GM21423 (cell line): ENCODE measurements around the gene SERPINA3.
"Not testable (repeated sequence)": the region's sequence is repeated elsewhere in the genome, so short reads cannot be mapped to it uniquely, and the experiment has no call there.

Experiments
- ATAC-seq: cut with Tn5 transposase; IDR thresholded peaks from one replicate; pipeline ENCODE4 v1.9.1; 2021; ENCODE audit warnings: mild to moderate bottlenecking, moderate library complexity; ENCODE audit not compliant: unreplicated experiment

The SERPINA3 gene

GRCh38 chr14:94612174-94612573 lies at the start of gene SERPINA3:
TSS of gene SERPINA3 (plus strand) at chr14:94612391. CDS start at chr14:94614442, 2,051 bp downstream.
- ATAC-seq: no peak

GRCh38 chr14:94562941-94563883 lies 49.0 kb upstream of the SERPINA3 start:
- ATAC-seq: no peak

GRCh38 chr14:94564381-94564780 lies 47.8 kb upstream of the SERPINA3 start:
- ATAC-seq: no peak

- ATAC-seq: no peak
These were observed 44.0 kb upstream of the SERPINA3 start for GRCh38 chr14:94568186-94568585.

GRCh38 chr14:94569381-94570001 lies 42.7 kb upstream of the SERPINA3 start:
- no peak for ATAC-seq

- ATAC-seq: no peak
These were observed 42.2 kb upstream of the SERPINA3 start for GRCh38 chr14:94570002-94570400.

- no peak for ATAC-seq
These were observed 41.8 kb upstream of the SERPINA3 start for GRCh38 chr14:94570440-94570839.

GRCh38 chr14:94571395-94571794 lies 40.8 kb upstream of the SERPINA3 start:
- ATAC-seq: no peak

GRCh38 chr14:94571950-94572349 lies 40.2 kb upstream of the SERPINA3 start:
- no peak for ATAC-seq

- no peak for ATAC-seq
These were observed 39.4 kb upstream of the SERPINA3 start for GRCh38 chr14:94572637-94573303.

- ATAC-seq: no peak
These were observed 38.5 kb upstream of the SERPINA3 start for GRCh38 chr14:94573475-94574277.

- ATAC-seq: no peak
These were observed 37.9 kb upstream of the SERPINA3 start for GRCh38 chr14:94574336-94574735.

GRCh38 chr14:94575730-94576585 lies 36.2 kb upstream of the SERPINA3 start:
- ATAC-seq: no peak

- not testable (repeated sequence) for ATAC-seq
These were observed 34.7 kb upstream of the SERPINA3 start for GRCh38 chr14:94577472-94577871.

- ATAC-seq: no peak
These were observed 33.5 kb upstream of the SERPINA3 start for GRCh38 chr14:94578712-94579111.

- no peak for ATAC-seq
These were observed 30.8 kb upstream of the SERPINA3 start, which contains the start of gene SERPINA5 for GRCh38 chr14:94581127-94581999. TSS of gene SERPINA5 (plus strand) at chr14:94581426. CDS start at chr14:94587363, 5,937 bp downstream.

GRCh38 chr14:94582199-94582750 lies 29.9 kb upstream of the SERPINA3 start:
- no peak for ATAC-seq

- ATAC-seq: no peak
These were observed 29.3 kb upstream of the SERPINA3 start for GRCh38 chr14:94582851-94583250.
